HEK293 (cell line): ENCODE results near the gene ATP5F1D.

ENCODE experiments used
- ATF2 ChIP-seq: fragments of 450-650 bp; formaldehyde crosslinking; IDR thresholded peaks from 2 replicates; pipeline ENCODE4 v1.5.1; 2016; ENCODE audit warnings: missing biosample characterization, missing genetic modification characterization, low read depth
- BCL11B ChIP-seq: fragments of 450-650 bp; formaldehyde crosslinking; IDR thresholded peaks from 2 replicates; pipeline ENCODE4 v1.5.1; 2016; ENCODE audit warnings: low read depth, missing biosample characterization, missing genetic modification characterization
- PRDM4 ChIP-seq: fragments of 450-650 bp; formaldehyde crosslinking; IDR thresholded peaks from 2 replicates; pipeline ENCODE4 v1.5.1; 2017; ENCODE audit warnings: missing biosample characterization, missing genetic modification characterization
- PRDM6 ChIP-seq: fragments of 450-650 bp; formaldehyde crosslinking; IDR thresholded peaks from 2 replicates; pipeline ENCODE4 v1.5.1; 2017; ENCODE audit warnings: missing biosample characterization, missing genetic modification characterization
- SCRT1 ChIP-seq: fragments of 450-650 bp; formaldehyde crosslinking; IDR thresholded peaks from 2 replicates; pipeline ENCODE4 v1.5.1; 2016; ENCODE audit warnings: missing biosample characterization, missing genetic modification characterization, borderline replicate concordance
- TCF7L2 ChIP-seq: IDR thresholded peaks from 2 replicates; pipeline ENCODE4 v1.6.1; 2011; ENCODE audit warnings: low read depth, mild to moderate bottlenecking, inconsistent platforms, low read length, moderate library complexity, borderline replicate concordance
- ZBTB44 ChIP-seq: fragments of 450-650 bp; IDR thresholded peaks from 2 replicates; pipeline ENCODE4 v1.5.1; 2018; ENCODE audit warnings: missing biosample characterization, mild to moderate bottlenecking, missing genetic modification characterization
- ZFHX2 ChIP-seq: fragments of 450-650 bp; formaldehyde crosslinking; conservative IDR thresholded peaks from 2 replicates; pipeline ENCODE4 v1.5.1; 2016; ENCODE audit warnings: missing biosample characterization, missing genetic modification characterization
- ZFP37 ChIP-seq: fragments of 450-650 bp; formaldehyde crosslinking; IDR thresholded peaks from 2 replicates; pipeline ENCODE4 v1.5.1; 2016; ENCODE audit warnings: missing biosample characterization, missing genetic modification characterization
- ZNF10 ChIP-seq: fragments of 450-650 bp; formaldehyde crosslinking; IDR thresholded peaks from 2 replicates; pipeline ENCODE4 v1.5.1; 2017; ENCODE audit warnings: missing biosample characterization, missing genetic modification characterization
- ZNF239 ChIP-seq: fragments of 450-650 bp; formaldehyde crosslinking; IDR thresholded peaks from 2 replicates; pipeline ENCODE4 v1.5.1; 2016; ENCODE audit warnings: missing biosample characterization, missing genetic modification characterization
- ZNF280D ChIP-seq: fragments of 450-650 bp; formaldehyde crosslinking; IDR thresholded peaks from 2 replicates; pipeline ENCODE4 v1.5.1; 2016; ENCODE audit warnings: missing biosample characterization, missing genetic modification characterization
- ZNF341 ChIP-seq: fragments of 450-650 bp; formaldehyde crosslinking; IDR thresholded peaks from 2 replicates; pipeline ENCODE4; 2016; ENCODE audit warnings: low read depth, missing biosample characterization, missing genetic modification characterization
- ZNF426 ChIP-seq: fragments of 450-650 bp; formaldehyde crosslinking; IDR thresholded peaks from 2 replicates; pipeline ENCODE4 v1.5.1; 2017; ENCODE audit warnings: missing biosample characterization, missing genetic modification characterization, mild to moderate bottlenecking, inconsistent platforms, moderate library complexity
- ZNF449 ChIP-seq: fragments of 450-650 bp; formaldehyde crosslinking; IDR thresholded peaks from 2 replicates; pipeline ENCODE4 v1.5.1; 2017; ENCODE audit warnings: missing biosample characterization, mild to moderate bottlenecking, missing genetic modification characterization, moderate library complexity
- ZNF473 ChIP-seq: fragments of 450-650 bp; formaldehyde crosslinking; IDR thresholded peaks from 2 replicates; pipeline ENCODE4 v1.5.1; 2017; ENCODE audit warnings: missing biosample characterization, missing genetic modification characterization
- ZNF510 ChIP-seq: fragments of 450-650 bp; formaldehyde crosslinking; IDR thresholded peaks from 2 replicates; pipeline ENCODE4 v1.5.1; 2018; ENCODE audit warnings: mild to moderate bottlenecking, missing genetic modification characterization, missing biosample characterization; ENCODE audit not compliant: insufficient replicate concordance
- ZNF544 ChIP-seq: fragments of 450-650 bp; formaldehyde crosslinking; IDR thresholded peaks from 2 replicates; pipeline ENCODE4 v1.5.0; 2017; ENCODE audit warnings: missing biosample characterization, missing genetic modification characterization
- ZNF548 ChIP-seq: fragments of 450-650 bp; formaldehyde crosslinking; IDR thresholded peaks from 2 replicates; pipeline ENCODE4 v1.5.1; 2016; ENCODE audit warnings: missing biosample characterization, missing genetic modification characterization
- ZNF621 ChIP-seq: fragments of 450-650 bp; formaldehyde crosslinking; IDR thresholded peaks from 2 replicates; pipeline ENCODE4 v1.5.1; 2017; ENCODE audit warnings: missing biosample characterization, missing genetic modification characterization
- ZNF626 ChIP-seq: fragments of 450-650 bp; sonication (Bioruptor Pico); formaldehyde crosslinking; IDR thresholded peaks from 2 replicates; pipeline ENCODE4 v1.5.1; 2018; ENCODE audit warnings: missing biosample characterization, missing genetic modification characterization, inconsistent platforms
- ZNF768 ChIP-seq: fragments of 450-650 bp; formaldehyde crosslinking; IDR thresholded peaks from 2 replicates; pipeline ENCODE4 v1.5.1; 2018; ENCODE audit warnings: missing biosample characterization, mild to moderate bottlenecking, missing genetic modification characterization
- ZNF785 ChIP-seq: fragments of 450-650 bp; formaldehyde crosslinking; IDR thresholded peaks from 2 replicates; pipeline ENCODE4 v1.5.1; 2016; ENCODE audit warnings: missing biosample characterization, missing genetic modification characterization
- ZNF792 ChIP-seq: fragments of 450-650 bp; formaldehyde crosslinking; IDR thresholded peaks from 2 replicates; pipeline ENCODE4 v1.5.1; 2016; ENCODE audit warnings: missing biosample characterization, missing genetic modification characterization
- ZSCAN4 ChIP-seq: fragments of 450-650 bp; formaldehyde crosslinking; IDR thresholded peaks from 2 replicates; pipeline ENCODE4 v1.5.1; 2017; ENCODE audit warnings: missing biosample characterization, missing genetic modification characterization

The ATP5F1D gene

GRCh38 chr19:1252221-1252820, 10.8 kb downstream of the ATP5F1D start (continued):
- no peak for TF ChIP-seq ZNF449 (tag by site-specific recombination)
- no peak for TF ChIP-seq ZNF544
- no peak for TF ChIP-seq ZNF426 (tag by site-specific recombination)
- TF ChIP-seq ZNF785 (tag by site-specific recombination): no peak
- no peak for TF ChIP-seq ZNF473 (tag by site-specific recombination)
- no peak for TF ChIP-seq ZNF792 (tag by site-specific recombination)
- no peak for TF ChIP-seq TCF7L2
- TF ChIP-seq ZNF510 (tag by site-specific recombination): no peak
- TF ChIP-seq PRDM6: no peak
- no peak for TF ChIP-seq SCRT1 (tag by site-specific recombination)
- TF ChIP-seq ZNF626: no peak
- no peak for TF ChIP-seq PRDM4 (tag by site-specific recombination)
- no peak for TF ChIP-seq ZNF621
- TF ChIP-seq ZNF239: no peak
- no peak for TF ChIP-seq ZNF341 (tag by site-specific recombination)
- no peak for TF ChIP-seq ATF2 (tag by site-specific recombination)
- no peak; the same call in 1 of the 2 replicates for TF ChIP-seq ZFHX2 (tag by site-specific recombination)
- no peak for TF ChIP-seq ZFP37 (tag by site-specific recombination)
- TF ChIP-seq ZNF10 (tag by site-specific recombination): 0 out of 2 replicates have a peak, but pooled peaks have one; percentile 7
- no peak for TF ChIP-seq ZSCAN4 (tag by site-specific recombination)
- no peak for TF ChIP-seq ZBTB44 (tag by site-specific recombination)
- TF ChIP-seq ZNF548 (tag by site-specific recombination): no peak
- TF ChIP-seq ZNF768 (tag by site-specific recombination): no peak
- TF ChIP-seq BCL11B (tag by site-specific recombination): no peak
- TF ChIP-seq ZNF280D (tag by site-specific recombination): no peak
